ENCODE data around the gene SMAD2. TPM values are rescaled to one million over a fixed set of nuclear protein-coding genes. Genes with fewer than 3 reads are reported as not detected.

The SMAD2 gene
- total and polyA plus RNA-seq, 7 donors = 34.1 to 101 (median 56.1) TPM

DNA sequence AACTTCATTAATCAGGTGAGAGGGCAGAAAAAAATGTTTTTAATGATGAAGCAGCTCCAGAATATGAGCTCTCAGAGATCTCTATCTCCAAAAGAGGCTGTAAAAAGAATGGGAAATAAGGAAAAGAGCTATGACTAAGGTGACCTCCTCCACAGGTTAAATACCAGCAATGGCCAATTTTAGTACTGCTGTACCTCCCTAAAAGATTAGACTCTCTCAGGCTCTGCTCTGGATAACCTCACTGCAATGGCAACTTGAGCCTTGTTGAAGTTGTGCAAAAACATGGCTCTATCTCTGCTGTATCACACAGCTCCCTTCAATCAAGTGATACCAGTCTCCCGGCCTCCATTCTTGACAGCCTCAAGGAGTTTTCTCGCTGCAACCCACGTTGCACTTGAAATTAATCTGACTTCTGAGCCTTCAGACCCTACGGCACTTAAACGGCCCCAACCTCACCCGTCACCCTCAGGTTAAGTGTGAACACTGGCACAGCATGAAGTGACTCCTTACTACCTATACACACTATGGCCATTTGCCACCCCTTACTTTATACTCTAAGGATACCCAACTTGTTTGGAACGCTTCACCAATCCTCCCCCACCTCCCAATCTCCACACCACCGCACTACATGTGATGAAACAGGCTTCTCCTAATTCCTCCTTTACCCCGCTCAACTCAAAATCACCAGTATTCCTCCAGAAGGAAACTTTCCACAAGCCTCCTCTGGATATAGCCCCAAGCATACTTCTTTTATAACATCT is 36.3 kb downstream of the SMAD2 start:
- intact Hi-C loops (cut with DNase I) = no loop called here

GRCh38 chr18:47893047-47893446 is 37.4 kb downstream of the SMAD2 start:
- 84 to 89% methylated on average over 5 of the region's 5 CpGs for WGBS, 2 donors
- H3K27ac ChIP-seq = no peak overlapping the region
- no peaks in the 10 kb centered on the region for H3K9me3 ChIP-seq
- H3K36me3 ChIP-seq = peaks cover 0 to 21% (median 0%) of the 10 kb centered on the region in 4 donors
- no peak overlapping the region for H3K4me3 ChIP-seq
- H3K27me3 ChIP-seq = no peaks in the 10 kb centered on the region
- intact Hi-C loops (cut with DNase I) = no loop called here
- TF ChIP-seq POLR2AphosphoS5 (IDR thresholded peaks at IDR 0.05) = no peak
- TF ChIP-seq EP300 (IDR thresholded peaks at IDR 0.05) = no peak
- TF ChIP-seq POLR2A (IDR thresholded peaks at IDR 0.05) = no peak
- TF ChIP-seq CTCF (IDR thresholded peaks at IDR 0.05) = no peak
- DNase-seq = no peak
- peaks cover 0 to 33% (median 15%) of the 10 kb centered on the region in 4 donors for H3K4me1 ChIP-seq

More for the DNA sequence above, 36.3 kb downstream of the SMAD2 start:
- Histone ChIP-seq H3K9me3 (no peaks in the 10 kb centered on the region), H3K27me3 (no peaks in the 10 kb centered on the region), H3K27ac (no peak overlapping the region), H3K4me3 (no peak overlapping the region), H3K4me1 (peaks cover 0 to 44% (median 21%) of the 10 kb centered on the region in 4 donors), H3K36me3 (peaks cover 0 to 14% (median 0%) of the 10 kb centered on the region in 4 donors)
- TF ChIP-seq POLR2AphosphoS5 (IDR thresholded peaks at IDR 0.05) = no peak
- no peak for TF ChIP-seq CTCF (IDR thresholded peaks at IDR 0.05)
- TF ChIP-seq POLR2A (IDR thresholded peaks at IDR 0.05) = no peak
- TF ChIP-seq EP300 (IDR thresholded peaks at IDR 0.05) = no peak
- 90 to 96% methylated on average over 9 of the region's 9 CpGs for WGBS, 2 donors
- DNase-seq = no peak

DNA sequence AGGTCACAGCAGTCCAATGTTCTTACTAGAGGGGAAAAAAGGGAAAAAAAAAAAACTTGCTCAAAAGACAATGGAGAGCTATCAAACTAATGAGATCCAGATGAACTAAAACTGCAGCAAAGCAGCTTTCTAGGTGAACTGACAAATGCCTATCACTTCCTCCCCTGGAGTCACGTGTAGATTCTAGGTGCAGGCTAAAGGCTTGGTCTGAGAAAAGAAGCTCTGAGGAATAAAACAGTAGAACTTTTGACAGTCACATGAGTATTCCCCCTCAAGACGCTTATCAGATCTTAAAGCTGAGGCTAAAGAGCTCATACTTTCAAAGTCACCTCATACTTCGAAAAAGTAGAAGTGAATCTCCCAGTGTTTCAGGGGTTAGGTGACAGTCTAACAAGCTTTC is 42.3 kb downstream of the SMAD2 start:
- Histone ChIP-seq H3K9me3 (no peaks in the 10 kb centered on the region), H3K36me3 (peaks cover 0 to 19% (median 0%) of the 10 kb centered on the region in 4 donors), H3K4me3 (no peak overlapping the region), H3K27me3 (no peaks in the 10 kb centered on the region), H3K4me1 (peaks cover 0 to 18% (median 14%) of the 10 kb centered on the region in 4 donors), H3K27ac (no peak overlapping the region)
- 77 to 95% methylated on average over 3 of the region's 3 CpGs for whole genome bisulfite sequencing, 2 donors
- intact Hi-C loops (cut with DNase I) = no loop called here
- DNase-seq = no peak
- no peak for TF ChIP-seq POLR2A (IDR thresholded peaks at IDR 0.05)
- no peak for TF ChIP-seq CTCF (IDR thresholded peaks at IDR 0.05)
- no peak for TF ChIP-seq EP300 (IDR thresholded peaks at IDR 0.05)
- TF ChIP-seq POLR2AphosphoS5 (IDR thresholded peaks at IDR 0.05) = no peak

GRCh38 chr18:47887227-47887626 is 43.2 kb downstream of the SMAD2 start:
- no peaks in the 10 kb centered on the region for H3K27me3 ChIP-seq
- no peak for TF ChIP-seq CTCF (IDR thresholded peaks at IDR 0.05)
- TF ChIP-seq POLR2AphosphoS5 (IDR thresholded peaks at IDR 0.05) = no peak
- no peak for TF ChIP-seq POLR2A (IDR thresholded peaks at IDR 0.05)
- no peak for TF ChIP-seq EP300 (IDR thresholded peaks at IDR 0.05)
- intact Hi-C loops (cut with DNase I) = no loop called here
- no peaks in the 10 kb centered on the region for H3K9me3 ChIP-seq
- WGBS, 2 donors = 86 to 93% methylated on average over 4 of the region's 4 CpGs
- H3K4me1 ChIP-seq = peaks cover 0 to 12% (median 11%) of the 10 kb centered on the region in 4 donors
- DNase-seq = no peak
- H3K27ac ChIP-seq = no peak overlapping the region
- no peak overlapping the region for H3K4me3 ChIP-seq
- H3K36me3 ChIP-seq = peaks cover 0 to 19% (median 0%) of the 10 kb centered on the region in 4 donors

Measured in sigmoid colon (tissue), 7 donors.